NCI-H2196 treated with DMSO at 0.1 percent for 48 hours (cell line): ENCODE results near the gene RPH3AL.

Source experiments
- DNase-seq: peaks from one replicate; lab custom pipeline; 2025; ENCODE audit not compliant: unreplicated experiment; lab: John Stamatoyannopoulos, UW

The RPH3AL gene, protein sequence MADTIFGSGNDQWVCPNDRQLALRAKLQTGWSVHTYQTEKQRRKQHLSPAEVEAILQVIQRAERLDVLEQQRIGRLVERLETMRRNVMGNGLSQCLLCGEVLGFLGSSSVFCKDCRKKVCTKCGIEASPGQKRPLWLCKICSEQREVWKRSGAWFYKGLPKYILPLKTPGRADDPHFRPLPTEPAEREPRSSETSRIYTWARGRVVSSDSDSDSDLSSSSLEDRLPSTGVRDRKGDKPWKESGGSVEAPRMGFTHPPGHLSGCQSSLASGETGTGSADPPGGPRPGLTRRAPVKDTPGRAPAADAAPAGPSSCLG

DNA sequence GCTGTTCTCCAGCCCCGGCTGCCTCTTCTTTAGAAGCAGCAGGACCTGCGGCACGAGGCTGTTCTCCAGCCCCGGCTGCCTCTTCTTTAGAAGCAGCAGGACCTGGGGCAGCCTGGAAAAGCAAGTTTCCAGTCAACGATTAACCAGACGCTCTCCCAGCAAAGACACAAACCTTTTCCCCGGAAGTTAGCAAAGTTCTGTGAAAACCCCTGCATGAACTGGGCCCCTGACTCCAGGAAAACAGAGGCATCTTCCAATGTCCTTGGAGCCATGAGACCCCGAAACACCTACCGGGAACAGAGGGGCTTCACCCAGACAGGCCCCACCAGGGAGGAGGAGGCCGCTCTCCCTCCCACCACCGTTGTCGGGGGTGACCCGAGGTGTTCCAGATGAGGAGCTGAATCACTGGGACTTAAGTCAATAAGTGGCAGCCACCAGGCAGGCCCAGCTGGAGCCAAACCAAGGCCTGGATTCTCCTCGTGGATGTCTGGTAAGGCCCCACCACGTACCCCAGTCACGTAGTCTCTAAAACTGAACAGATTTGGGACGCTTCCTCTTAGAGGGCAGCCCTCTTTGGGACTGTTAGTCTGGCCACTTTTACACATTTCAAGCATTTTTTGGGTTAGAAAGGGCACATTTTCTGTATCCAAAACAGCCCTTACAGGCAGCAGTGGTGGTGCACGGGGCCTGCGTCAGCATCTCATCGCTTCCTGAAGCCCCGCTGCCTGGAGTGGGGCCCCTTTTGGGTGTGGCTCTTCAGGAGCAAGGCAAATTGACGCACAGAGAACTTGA lies at the start of gene RPH3AL:
Gene RPH3AL, minus strand, starts transcription at position 387 of the 792 bp plus-strand sequence. CDS start 25,264 bp downstream, outside the sequence.
- no peak for DNase-seq

DNA sequence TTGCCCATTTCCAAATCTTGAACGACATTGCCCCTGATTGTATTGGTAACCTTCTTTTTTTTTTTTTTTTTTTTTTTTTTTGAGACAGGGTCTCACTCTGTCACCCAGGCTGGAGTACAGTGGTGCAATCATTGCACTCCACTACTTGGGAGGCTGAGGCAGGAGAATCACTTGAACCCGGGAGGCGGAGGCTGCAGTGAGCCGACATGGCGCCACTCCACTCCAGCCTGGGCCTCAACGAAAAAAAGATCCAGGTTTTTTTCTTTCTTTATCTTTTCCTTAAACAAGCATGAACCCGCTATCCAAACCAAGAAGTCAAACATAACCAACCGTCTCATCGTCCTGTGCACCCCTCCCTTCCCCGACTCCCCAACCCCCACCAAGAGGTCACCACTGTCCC lies 47.6 kb upstream of the RPH3AL start:
- DNase-seq = no peak

DNA sequence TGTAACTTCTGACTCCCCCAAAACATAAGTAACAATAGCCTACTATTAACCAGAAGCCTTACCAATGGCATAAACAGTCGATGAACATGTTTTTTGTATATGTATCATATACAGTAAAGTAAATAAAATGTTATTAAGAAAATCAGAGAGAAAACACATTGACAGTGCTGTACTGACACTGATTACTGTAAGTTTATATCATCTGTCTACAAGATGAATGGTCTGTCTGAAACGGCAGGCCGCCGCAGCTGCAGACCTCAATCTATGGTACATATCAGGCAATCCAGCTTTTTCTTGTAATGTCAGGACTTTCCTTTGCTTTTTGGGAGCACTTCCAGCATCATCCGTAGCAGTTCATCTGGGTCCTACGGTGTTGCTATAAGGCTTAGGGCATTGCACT lies 44.2 kb upstream of the RPH3AL start:
- DNase-seq = no peak

DNA sequence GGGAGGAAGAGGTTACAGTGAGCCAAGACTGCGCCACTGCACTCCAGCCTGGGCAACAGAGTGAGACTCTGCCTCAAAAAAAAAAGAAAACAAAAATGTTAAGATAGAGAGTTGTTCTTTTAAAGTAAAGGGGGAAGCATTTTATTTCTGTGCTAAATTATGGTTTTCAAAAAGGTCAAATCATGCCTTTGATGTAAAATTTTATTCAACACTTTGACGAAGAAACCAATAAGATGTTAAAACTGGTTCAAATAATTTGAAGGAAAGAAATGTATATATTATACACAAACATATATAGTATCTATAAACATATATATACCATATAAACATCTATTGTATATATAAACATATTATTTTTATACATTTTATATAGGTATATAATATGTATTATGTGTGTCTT lies 43.4 kb upstream of the RPH3AL start:
- no peak for DNase-seq

DNA sequence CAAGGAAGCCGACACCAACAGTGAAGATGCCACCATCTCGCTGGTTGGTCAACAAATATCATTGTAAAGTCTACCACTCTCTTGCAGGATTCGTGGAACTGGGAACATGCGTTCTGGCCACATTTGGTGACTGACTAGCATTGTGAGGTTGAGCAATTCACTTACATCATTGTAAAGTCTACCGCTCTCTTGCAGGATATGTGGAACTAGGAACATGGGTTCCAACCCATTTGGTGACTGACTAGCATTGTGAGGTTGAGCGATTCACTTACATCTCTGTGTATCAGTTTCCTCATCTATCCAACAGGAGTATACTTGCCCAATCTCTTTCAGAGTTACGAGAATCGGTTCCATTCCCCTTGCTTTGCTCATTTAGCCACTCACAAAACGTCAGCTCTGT lies 42.6 kb upstream of the RPH3AL start:
- no peak for DNase-seq

DNA sequence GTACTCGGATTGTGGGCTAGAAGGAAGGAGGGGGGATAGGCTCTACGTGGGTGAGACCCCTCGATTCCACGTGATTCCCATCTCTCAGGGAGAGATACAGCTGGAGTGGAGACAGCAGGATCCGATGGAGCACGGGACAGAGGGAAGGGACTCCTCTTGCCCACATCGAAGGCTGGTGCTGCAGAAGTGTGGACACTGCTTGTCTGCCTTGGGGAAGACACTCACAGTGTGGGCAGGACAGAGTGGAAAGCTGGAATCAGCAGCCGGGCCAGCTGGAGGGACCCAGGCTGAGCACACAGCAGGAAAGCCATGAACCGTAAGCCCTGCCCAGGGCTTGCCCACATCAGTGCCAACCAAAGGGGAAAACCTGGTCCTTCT lies 42.1 kb upstream of the RPH3AL start:
- no peak for DNase-seq

DNA sequence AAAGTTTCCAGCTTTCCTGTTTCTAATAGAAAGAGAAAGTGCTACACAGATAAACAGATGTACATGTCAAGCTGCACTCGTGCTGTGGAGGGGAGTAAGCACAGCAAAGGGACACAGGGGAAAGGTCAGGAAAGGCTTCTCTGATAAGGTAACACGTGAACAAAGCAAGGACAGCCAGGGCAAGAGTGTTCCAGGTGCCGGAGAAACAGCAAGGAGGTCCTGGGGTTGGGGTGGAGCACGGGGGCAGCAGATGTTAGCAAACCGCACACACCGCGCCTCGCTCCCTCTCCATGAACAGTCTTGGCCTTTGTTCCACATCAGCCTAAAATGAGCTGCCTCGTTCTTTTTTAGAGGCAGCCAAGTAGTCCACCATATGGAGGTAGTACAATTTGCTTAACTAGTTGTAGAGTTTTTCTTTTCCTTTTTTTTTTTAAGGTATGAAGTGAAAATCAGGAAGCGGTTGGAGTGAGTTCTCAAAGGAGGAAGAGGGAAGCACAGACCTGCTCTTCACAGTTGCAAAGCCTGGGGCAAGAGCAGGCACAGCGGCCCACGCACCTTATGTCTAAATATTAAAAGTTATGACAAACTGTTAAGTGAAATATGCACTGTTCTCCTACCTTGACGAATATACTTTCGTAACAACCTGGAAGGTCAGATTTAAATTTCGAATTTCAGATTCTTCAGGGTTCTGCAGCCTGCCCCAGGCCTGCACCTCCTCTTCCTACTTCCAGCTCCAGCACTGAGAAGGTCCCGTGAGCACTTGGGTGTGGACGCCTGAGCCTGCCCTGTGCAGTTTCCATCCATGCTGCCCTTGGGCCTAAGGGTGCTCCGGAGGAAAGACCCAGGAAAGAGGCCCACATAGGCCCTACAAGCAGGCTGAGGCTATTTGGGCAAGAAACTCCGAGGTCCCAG lies 41.5 kb upstream of the RPH3AL start:
- DNase-seq = no peak

DNA sequence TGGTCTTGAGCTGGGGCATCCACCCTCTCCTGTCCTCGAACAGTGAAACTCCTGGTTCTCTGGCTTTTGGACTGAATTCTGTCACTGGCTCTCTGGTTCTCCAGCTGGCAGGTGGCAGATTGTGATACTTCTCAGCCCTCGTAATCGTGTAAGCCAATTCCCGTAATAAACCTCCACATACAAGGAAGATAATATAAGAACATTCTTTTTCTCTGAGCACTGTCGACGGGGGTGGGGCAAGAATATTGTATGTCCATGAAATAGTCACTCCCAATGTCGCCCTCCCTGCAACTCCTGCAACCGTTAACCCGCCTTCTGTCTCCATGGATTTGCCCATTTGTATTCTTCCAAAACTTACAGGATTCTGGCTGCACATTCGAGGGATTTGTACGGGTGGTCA lies 39.2 kb upstream of the RPH3AL start:
- DNase-seq = no peak

DNA sequence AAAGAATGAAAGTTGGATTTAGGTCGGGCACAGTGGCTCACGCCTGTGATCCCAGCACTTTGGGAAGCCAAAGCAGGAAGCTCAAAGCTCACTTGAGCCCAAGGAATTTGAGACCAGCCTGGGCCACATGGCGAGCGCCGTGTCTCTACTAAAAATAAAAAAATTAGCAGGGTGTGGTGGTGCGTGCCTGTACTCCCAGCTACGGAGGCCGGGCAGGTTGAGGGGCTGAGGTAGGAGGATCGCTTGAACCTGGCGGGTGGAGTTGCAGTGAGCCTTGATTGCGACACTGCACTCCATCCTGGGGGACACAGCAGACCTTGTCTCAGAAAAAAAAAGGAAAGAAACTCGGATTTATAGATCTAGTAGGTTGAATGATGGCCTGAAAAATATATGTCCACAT lies 37.4 kb upstream of the RPH3AL start:
- no peak for DNase-seq

DNA sequence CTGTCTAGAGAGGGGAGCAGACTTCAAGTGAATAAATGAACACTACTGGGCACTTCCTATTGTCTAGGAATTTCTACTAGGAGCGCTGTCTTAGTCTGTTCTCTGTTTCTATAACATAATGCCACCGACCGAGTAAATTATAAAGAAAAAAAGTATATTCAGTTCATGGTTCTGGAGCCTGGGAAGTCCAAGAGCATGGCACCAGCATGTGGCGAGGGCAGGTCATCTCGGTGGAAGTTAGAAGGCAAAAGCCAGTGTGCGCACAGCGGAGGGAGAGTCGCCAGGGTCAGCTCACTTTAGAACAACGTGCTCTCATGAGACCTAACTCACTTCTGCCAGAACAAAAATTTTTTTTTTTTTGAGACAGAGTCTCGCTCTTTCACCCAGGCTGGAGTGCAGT lies 35.5 kb upstream of the RPH3AL start:
- DNase-seq = no peak

DNA sequence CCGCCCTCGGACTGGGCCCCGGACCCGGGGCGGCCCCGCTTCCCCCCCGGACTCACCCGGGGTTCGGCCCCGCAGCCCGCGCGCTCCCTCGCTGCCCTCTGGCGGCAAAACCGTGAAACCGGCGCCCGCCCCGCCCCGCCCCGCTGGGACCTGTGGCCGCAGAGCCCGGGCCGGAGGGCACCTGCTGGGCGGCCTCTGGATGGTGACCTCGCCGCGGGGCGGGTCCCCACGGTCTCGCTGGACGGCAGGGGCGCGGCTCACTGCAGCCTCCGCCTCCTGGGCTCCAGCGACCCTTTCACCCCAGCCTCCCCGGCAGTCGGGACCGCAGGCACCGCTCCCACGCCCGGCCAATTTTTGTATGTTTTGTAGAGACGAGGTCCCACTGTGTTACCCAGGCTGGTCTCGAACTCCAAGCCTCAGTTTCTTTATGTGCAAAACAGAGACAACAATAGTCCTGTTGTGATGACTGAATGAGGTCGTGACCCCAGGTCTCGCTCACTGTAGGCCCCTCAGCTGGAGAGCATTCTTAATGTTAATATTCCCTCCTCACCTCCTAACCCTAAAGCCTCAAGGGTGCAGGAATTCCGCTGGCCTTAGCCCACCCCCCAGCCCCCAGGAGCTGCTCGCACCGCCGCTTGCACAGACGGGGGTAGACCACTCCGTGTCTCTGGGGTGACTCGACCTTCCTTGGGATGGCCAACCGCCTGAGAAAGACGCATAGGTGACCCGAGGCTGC lies 33.7 kb upstream of the RPH3AL start:
- peak; percentile 38 for DNase-seq

DNA sequence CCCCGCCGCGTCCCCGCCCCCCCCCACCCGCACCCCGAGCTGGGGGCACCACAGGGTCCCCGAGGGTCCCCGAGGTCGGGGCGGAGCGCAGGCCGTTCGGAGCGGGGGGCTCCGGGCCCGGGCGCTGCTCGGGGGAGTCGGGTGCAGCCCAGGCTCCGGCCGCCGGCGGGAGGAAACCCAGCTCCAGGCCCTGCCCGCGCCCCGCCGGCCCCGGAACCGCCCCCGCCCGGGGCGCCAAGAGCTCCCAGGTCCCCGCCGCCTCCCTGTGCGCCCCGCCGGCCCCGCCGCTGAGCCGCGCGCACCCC lies 33.2 kb upstream of the RPH3AL start:
- peak; percentile 38 for DNase-seq

DNA sequence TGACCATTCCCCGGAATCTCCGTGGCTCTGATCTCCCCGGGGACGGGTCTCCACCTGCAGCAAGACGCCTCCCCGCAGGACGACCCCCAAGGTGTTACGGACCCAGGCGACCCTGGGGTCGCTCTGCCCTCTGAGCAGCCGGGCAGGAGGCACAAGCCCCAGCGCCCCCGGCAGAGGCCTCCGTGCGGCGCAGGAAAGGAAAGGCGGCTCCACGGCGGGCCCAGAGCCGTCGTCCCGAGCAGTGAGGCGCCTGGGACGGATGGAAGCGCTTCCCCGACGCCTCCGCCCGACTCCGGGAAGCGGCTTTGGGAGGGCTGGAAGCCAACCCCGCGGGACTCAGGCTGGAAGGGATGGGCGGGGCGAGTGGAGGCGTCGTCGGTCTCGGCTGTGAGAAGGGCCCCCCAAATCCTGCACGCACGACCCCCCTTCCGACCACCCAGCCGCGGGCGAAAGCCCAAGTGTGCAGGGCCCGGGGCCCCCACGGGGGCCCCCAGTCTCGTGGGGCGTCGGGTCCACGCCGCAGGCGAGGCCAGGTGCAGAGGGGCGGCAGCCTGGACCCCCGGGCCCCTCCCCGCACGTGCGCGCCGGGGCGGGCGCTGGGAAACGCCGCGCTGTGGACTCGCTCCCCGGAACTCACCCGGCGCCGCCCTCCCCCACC lies 32.7 kb upstream of the RPH3AL start:
- DNase-seq = no peak

DNA sequence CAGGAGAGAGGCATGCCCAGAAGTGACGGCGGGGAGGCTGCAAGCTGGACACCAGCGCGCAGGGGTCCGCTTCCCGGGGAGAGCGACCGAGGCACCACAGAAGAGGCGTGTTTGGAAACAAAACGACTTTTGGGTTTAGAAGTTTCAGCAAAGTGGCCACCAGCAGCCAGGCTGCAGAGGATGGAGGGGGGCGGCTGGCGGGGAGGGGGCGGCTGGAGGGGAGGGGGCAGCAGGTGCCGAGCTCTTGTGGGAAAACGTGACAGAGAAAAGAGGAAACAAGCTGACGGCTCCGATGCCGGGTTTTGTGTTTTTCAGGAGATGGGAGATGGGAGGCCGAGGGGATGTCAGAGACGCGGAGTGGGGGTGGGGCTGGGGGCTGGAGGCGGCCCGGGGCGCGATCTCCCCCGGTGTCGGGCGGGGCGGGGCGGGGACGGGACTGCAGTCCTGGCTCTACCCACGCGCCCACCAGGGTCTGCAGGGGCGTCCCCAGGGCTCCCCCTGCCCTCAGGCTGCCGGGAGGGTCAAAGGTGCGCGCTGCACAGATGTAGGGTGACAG lies 32.1 kb upstream of the RPH3AL start:
- no peak for DNase-seq

DNA sequence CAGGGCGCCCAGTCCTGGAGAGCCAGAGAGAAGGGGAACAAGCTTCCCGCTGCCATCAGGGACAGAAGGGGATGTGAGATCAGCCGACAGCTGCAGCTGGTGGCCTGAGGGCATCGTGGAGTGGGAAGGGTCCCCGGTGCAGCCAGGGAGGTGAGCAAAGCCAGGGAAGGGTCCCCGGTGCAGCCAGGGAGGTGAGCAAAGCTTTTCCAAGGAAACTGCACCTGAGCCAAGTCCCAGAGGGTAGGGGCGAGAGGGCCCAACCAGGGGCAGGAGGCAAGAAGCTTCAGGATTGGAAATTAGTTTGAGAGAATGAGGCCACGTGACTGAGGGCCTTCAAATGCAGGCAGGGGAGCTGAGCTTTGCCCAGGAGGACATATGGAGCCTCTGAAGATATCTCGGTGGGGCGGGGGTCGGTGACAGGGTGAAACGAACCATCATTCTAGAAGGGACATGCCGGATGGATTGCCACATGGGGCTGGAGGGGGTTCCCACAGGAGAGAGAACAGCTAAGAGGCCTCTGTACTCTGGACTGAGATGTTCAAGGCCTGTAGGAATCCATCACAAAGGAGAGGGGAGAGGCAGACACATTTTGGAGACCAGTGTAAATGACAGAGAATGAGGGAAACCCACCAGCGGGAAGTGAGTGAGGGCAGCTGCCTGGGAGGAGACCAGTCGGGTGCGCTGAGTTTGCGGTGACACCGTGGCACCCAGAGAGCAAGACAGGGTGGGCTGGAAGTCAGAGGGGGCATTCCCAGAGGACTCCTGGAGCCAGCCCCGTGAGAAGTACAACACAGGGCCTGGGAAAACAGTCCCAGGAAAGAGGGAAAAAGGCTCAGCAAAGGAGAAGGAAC lies 31.4 kb upstream of the RPH3AL start:
- no peak for DNase-seq

DNA sequence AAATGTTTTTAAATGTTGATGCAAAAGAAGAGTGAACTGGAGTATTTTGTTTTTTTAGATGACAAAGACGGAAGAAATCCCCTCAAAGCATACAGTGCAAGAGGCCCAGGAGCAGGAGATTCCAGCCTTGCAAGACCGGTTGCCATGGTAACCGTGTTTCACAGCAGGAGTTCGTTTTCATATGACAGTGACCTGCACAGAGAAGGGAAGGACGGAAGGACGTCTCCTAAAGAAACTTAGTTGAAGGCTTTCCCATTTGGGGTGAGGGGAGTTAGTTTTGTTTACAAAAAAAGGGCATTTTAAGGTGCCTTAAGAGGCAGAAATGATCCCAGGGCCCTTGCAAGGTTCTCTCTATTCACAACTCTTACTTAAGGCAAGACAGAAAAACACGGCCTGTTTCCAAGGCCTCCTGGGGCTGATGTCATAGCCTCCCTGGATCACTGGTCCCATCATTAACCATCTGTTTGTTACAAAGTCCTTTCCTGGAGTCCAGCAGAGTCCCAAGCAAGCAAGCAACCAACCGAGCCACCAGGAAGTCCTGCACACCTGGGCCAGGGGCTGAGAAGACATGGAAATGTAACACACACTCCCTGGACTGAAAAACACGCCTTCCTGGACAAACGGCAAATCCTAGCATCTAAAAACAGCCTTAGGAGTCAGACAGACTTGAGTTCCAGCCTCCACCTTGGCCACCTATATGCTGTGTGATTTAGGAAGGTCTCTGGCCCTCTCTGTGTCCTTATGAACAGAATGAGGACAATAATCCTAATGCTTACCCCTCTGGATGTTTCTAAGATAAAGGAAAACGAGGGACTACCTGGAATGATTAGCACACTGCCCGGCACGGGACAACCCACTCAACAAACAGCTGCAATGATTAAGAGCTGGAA lies 30.3 kb upstream of the RPH3AL start:
- no peak for DNase-seq

DNA sequence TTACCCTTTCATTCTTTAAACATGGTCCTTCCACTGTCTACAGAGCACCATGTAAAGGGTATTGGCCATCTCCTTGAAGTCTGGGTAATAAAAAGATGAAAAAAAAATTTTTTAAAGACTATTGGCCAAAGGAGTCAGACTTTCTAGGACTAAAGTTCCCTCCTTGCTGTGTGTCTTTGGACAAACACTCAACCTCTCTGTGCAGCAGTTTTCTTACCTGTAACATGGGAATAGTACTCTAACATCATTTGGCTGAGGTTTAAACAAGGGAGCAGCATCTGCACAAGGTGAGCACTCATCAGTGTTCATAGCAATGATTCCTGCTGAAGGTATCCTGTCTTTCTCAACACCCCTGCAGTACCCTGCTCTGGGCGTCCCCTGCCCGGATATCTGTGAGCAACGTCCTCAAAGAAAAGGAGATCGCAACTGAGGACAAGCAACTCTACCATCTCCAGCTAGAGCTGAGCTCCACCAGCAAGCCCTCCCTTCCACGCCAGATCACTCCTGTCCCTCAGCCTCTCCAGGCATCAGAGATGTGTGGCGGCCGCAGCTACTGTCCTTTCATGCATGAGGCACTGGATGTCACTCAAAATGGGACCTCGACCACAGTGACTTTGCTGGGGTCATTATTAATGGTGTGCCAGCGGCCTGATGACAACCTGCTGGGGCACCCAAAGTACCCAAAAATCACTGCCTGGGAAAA lies 29.5 kb upstream of the RPH3AL start:
- no peak for DNase-seq

DNA sequence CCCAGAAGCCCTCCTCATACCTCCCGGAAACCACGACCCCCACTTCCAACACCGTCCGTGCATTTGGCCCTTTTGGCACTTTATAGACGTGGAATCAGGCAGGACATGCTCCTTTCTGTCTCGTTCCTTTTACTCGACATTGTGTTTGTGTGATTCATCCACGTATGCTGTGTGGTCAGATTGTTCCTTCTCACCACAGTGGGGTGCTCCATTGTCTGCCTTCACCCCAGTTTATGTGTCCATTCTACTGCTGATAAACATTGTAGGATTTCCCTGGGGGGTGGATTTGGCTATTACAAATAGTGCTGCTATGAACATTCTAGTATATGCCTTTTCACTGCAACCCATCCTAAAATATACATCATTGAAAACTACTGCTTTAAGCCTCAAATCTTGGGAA lies 28.9 kb upstream of the RPH3AL start:
- DNase-seq = no peak
